ENCODE results near the gene RCN1.
A peak's percentile ranks its signal among the peaks of the same experiment; 100 is the strongest.
"Not testable (repeated sequence)": the region's sequence is repeated elsewhere in the genome, so short reads cannot be mapped to it uniquely, and the experiment has no call there.

RCN1 gene

GRCh38 chr11:32090545-32091370 is at the start of gene RCN1:
Gene RCN1 (plus strand): TSS chr11:32091074. CDS start chr11:32091197, 123 bp downstream.
- peak; percentile 13 for DNase-seq (ENCODE audit: low spot score)

DNA sequence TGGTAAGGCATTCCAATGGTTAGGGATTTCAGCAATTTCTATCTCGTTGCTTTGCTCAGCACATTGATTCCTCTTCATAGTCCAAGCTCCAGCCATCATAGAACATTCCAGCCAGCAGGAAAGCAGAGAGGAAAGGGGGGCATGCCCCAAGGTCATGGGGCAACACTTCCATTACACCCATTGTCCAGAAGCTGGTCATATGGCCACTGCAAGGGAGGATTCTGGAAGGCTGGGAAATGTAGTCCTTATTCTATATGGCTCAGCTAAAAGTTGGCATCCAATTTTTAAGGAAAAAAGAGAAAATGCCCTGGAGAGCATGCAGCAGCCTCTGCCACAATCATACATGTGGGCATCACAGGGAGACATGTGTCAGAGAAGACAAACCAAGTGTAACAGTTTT is 47.1 kb upstream of the RCN1 start:
- no peak for DNase-seq (ENCODE audit: low spot score)

DNA sequence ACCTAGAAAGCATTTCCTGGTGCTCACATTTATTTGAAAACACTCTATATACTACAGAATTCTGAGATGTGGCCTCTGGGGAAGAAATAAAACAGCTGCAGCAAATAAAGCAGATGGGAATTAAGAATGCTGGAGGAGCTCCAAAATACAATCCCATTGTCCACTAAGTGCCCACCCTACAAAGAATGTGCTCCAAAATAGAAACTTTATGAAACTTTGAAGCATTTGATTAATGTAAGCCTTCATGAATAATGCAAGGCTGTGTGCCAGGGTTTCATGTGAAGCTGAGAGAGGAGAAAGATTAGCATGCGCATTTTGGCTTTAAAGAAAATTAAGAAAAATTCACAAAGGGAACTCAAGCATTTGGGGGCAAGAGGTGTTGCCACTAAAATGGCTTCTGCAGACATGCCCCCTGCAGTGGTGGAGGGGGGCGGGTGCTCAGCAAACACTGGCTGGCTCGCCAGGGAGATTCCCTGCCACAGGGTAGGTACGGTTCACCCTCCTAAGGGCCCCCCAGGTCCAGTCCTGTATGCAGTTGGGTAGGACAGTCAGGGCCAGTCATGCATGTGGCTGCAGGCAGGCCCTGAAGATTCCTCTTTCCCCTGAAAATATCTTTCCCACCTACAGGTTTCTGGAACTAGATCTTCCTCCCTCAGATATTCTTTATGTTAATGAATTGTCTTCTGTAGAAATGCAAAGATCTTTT is 46.6 kb upstream of the RCN1 start:
- no peak for DNase-seq (ENCODE audit: low spot score)

DNA sequence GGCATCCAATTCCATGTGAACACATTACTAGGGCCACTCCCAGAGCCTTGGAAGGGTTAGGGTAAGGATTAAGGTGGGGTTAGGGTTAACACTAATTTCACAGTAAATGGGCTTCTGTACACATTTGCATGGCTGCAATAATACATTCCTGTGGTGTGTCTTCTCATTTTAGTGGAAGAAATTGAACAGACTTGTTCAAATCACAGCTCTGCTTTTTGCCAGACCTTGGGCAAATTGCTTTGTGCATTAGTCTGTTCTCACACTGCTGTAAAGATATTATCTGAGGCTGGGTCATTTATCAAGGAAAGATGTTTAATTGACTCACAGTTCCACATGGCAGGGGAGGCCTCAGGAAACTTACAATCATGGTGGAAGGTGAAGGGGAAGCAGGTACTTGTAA is 45.4 kb upstream of the RCN1 start:
- no peak for DNase-seq (ENCODE audit: low spot score)

DNA sequence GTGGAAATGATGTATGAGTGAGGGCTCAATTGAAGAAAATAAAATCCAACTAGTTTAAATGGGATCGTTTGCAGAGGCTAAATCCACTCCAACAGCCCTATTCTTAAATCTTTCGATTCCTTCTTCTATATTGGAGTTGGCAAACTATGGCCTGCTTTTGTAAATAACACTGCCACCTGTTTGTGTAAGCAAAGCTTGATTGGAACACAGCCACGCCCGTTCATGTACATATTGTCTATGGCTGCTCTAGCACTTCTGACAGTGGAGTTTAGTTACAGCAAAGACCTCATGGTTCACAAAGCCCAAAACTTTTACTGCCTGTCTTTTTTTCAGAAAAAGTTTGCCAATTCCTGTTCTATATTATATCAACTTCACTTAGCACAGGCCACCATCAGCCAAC is 40.6 kb upstream of the RCN1 start:
- DNase-seq (ENCODE audit: low spot score): no peak

DNA sequence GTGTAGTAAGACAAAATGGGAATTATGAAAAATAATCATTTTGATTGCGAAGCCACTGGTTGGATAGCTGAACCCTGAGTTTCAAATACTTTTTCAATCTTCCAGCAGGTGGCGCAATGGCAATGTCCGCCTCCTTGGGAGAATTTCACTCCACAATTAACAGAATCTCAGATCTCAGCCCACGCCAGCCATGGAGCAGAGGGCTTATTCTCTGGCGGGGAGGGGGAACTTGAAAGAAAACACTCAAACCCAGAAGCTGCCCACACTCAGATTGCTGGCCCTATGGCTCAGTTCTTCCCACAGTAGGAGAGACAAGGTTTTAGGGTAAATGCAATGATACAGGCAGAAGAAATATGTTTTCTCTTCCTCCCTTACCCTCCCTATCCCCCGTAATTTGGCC is 38.7 kb upstream of the RCN1 start:
- DNase-seq (ENCODE audit: low spot score): peak; percentile 60

DNA sequence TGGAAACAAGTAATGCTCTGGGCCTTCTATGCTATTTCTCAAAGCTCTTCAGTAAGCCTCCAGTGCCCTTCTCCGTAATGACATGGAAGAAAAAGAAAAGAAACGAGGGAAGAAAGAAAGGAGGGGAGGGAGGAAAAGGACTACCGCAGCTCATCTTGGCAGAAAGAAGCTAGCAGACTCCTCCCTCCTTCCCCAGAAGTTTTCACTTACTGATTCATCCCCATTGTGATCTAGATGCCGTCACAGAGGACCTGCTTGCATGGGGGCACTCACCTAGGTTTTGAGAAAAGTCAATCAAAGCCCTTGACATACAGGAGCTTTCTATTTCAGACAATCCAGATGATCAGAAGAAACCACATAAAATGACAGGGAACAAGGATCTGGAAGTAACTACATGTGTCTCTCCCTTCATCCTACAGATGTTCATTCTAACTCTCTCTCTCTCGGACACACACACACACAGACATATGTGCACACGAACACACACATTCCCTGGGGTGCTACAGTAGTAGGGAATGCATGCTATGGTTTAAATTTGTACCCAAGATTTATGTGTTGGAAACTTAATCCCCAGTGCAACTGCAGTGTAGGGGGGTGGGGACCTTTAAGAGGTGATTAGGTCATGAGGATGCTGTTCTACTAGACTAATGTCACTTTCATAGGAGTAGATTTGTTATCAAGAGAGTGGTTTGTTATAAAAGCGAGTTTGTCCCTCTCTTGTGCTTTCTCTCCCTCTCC is 37.6 kb upstream of the RCN1 start:
- no peak for DNase-seq (ENCODE audit: low spot score)

- no peak for DNase-seq (ENCODE audit: low spot score)
These were observed 35.0 kb upstream of the RCN1 start for GRCh38 chr11:32055861-32056260.

- no peak for DNase-seq (ENCODE audit: low spot score)
These were observed 34.4 kb upstream of the RCN1 start for GRCh38 chr11:32056438-32056837.

DNA sequence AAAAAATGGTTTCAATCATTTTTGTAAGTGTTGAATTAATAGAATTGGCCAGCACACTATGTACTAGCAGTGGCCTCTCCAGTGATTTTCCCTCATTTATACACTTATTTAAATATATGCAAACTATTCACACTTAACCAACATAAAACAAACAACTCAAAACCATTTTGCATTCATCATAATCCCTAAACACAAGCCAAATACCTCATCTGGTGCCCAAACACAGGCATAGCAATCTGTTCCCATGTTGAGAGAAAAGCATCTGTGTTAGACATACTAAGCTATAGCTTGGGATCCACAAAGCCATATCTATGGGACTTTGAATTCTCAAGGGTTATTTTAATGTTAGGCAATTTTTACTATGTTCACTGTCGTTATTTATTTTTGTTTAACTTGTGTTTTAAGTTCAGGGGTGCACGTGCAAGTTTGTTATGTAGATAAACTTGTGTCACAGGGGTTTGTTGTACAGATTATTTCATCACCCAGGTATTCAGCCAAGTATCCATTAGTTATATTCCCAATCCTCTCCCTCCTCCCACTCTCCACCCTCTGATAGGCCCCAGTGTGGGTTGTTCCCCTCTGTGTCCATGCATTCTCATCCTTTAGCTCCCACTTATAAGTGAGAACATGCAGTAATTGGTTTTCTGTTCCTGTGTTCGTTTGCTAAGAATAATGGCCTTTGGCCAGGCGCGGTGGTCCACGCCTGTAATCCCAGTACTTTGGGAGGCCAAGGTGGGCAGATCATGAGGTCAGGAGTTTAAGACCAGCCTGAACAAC is 31.0 kb upstream of the RCN1 start:
- DNase-seq (ENCODE audit: low spot score): no peak

- DNase-seq (ENCODE audit: low spot score): no peak
These were observed 28.3 kb upstream of the RCN1 start for GRCh38 chr11:32062540-32062939.

GRCh38 chr11:32063031-32063430 is 27.8 kb upstream of the RCN1 start:
- DNase-seq (ENCODE audit: low spot score): not testable (repeated sequence)

GRCh38 chr11:32065865-32066629 is 24.8 kb upstream of the RCN1 start:
- no peak for DNase-seq (ENCODE audit: low spot score)

DNA sequence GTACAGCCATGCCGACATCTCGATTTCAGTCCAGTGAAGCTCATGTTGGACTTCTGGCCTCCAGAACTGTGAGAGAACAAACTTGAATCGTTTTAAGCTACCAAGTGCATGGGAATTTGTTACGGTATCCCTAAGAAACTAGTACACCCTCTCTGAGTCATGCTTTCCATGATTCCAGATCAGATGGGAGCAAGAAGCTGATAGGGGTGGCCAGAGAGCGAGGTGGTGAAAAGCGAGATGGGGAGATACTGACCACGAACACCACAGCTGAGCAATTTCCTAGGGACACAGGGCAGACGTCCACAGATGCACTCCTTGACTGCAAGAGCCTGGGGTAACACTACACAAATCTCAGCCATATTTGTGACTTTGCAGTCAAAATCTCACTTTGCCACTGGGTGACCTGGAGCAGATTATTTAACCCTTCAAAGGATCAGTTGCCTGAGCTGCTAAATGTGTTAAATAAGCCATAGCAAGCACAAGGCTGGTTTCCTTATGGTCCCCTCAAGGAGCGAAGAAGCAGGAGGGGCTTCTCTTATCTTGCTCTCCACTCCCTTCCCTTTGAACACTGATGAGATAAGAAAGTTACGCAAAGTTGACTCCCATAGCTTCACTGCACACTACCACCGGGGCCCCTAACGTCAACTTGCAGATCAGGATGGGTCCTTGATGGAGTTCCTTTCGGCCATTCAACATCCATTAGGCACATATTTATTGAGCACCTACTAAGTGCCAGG is 22.6 kb upstream of the RCN1 start:
- DNase-seq (ENCODE audit: low spot score): no peak

- no peak for DNase-seq (ENCODE audit: low spot score)
These were observed 21.4 kb upstream of the RCN1 start for GRCh38 chr11:32069361-32070058.

- DNase-seq (ENCODE audit: low spot score): no peak
These were observed 20.2 kb upstream of the RCN1 start for GRCh38 chr11:32070692-32071091.

DNA sequence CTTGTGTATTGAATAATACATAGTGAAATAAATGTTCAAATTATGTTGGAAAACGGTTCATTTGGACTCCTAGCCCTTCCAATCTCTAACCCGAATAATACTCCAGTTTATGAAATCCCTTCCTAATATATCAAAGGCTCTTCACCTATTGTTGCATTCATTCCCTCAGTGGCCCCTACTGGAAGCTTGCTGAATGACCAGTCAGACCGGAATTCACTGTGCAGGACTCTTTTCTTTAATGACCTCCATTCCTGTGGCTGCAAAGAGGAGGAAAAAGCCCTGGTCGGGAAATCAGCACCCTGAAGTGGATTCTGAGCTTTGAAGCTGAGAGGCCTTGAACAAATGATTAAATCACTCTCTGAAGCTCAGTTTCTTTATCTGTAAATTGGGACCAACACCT is 19.1 kb upstream of the RCN1 start:
- no peak for DNase-seq (ENCODE audit: low spot score)

- no peak for DNase-seq (ENCODE audit: low spot score)
These were observed 17.8 kb upstream of the RCN1 start for GRCh38 chr11:32072872-32073643.

DNA sequence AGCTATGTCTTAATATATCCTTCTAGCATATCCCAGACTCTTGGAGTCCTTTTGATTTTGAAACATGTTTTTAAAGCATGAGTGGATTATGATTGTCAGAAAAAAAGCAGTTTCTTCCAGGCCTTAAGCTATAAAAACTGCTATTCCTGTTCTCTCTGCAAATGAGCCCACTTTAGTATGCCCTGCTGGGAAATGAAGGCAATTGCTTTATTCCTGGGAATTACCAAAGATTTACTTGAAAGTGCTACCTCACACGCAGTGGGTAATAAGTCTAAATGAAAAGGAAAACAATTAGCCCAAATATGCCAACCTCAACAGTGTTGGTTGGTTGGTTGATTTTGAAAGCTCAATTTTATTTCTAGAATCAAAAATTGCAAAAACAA is 17.2 kb upstream of the RCN1 start:
- no peak for DNase-seq (ENCODE audit: low spot score)

All from CD4-positive, alpha-beta T cell treated with Interleukin-15 for 4 hours (primary cell).